B cell (primary cell): ENCODE results near the gene TBC1D21. TPM values are rescaled to one million over a fixed set of nuclear protein-coding genes. Genes with fewer than 3 reads are reported as not detected.

Source experiments
- ATAC-seq: fragments of 200-7000 bp; cut with Tn5 transposase; one replicate; pipeline ENCODE4 v1.10.0; 2021; ENCODE audit warnings: low read depth, mild to moderate bottlenecking, moderate number of reproducible peaks, moderate library complexity
- CTCF ChIA-PET: fragments of 350-600 bp; sonication (Branson Sonifier 250); formaldehyde crosslinking; loops from one replicate; lab custom pipeline; 2021; ENCODE audit warnings: antibody characterized with exemption, inconsistent platforms; lab: Charles Lee
- POLR2A ChIA-PET: fragments of 350-600 bp; sonication (Branson Sonifier 250); formaldehyde crosslinking; loops from one replicate; lab custom pipeline; 2021; ENCODE audit warnings: antibody characterized with exemption; lab: Charles Lee
- DNase-seq: peaks from one replicate; pipeline ENCODE4 v3.0.0; 2013
- H2AFZ ChIP-seq: 2 replicates; pipeline ENCODE4 v1.6.1; 2012; ENCODE audit warnings: mild to moderate bottlenecking, low read depth, low read length; ENCODE audit not compliant: insufficient read depth, poor library complexity, severe bottlenecking
- H3K27ac ChIP-seq, 2 donors: 1 replicate in 1 of 2; 2 replicates in 1 of 2; pipeline ENCODE4 v1.5.1; 2012 to 2013; ENCODE audit warnings: low read length in 2 of 2, mild to moderate bottlenecking in 2 of 2, moderate library complexity in 1 of 2
- H3K27me3 ChIP-seq, 4 experiments: fragments of 200-600 bp in 1 of 4; sonication (generic) in 1 of 4; replicated peaks in 1 of 4; 1 replicate in 2 of 4; 2 replicates in 2 of 4; pipeline versions ENCODE4 v1.6.1 to v1.7.0; 2013 to 2016; ENCODE audit warnings: low read length in 3 of 4, mild to moderate bottlenecking in 2 of 4, mixed read lengths in 1 of 4, moderate library complexity in 1 of 4; ENCODE audit not compliant: insufficient read depth in 4 of 4, control insufficient read depth in 3 of 4; ENCODE audit errors: control extremely low read depth in 1 of 4
- H3K36me3 ChIP-seq, 2 experiments: replicated peaks in 1 of 2; 1 replicate in 1 of 2; 2 replicates in 1 of 2; pipeline versions ENCODE4 v1.6.1 to v1.7.1; 2013; ENCODE audit warnings: low read length in 1 of 2; ENCODE audit not compliant: insufficient read depth in 2 of 2, control insufficient read depth in 1 of 2; ENCODE audit errors: control extremely low read depth in 1 of 2, extremely low read depth in 1 of 2
- H3K4me1 ChIP-seq, 2 donors: fragments of 200-600 bp in 1 of 2; sonication (generic) in 1 of 2; 1 replicate in 1 of 2; 2 replicates in 1 of 2; pipeline versions ENCODE4 v1.5.1 to v1.6.1; 2013 to 2017; ENCODE audit warnings: low read length in 2 of 2; ENCODE audit not compliant: control insufficient read depth in 2 of 2, insufficient read depth in 2 of 2
- H3K4me2 ChIP-seq: replicated peaks from 2 replicates; pipeline ENCODE3; 2012; ENCODE audit warnings: mild to moderate bottlenecking, low read depth, low read length; ENCODE audit not compliant: poor library complexity, severe bottlenecking
- H3K4me3 ChIP-seq, 5 experiments: fragments of 200-600 bp in 1 of 5; sonication (generic) in 1 of 5; 1 replicate in 3 of 5; 2 replicates in 2 of 5; pipeline versions ENCODE4 v1.5.1 to v1.7.0; 2011 to 2016; ENCODE audit warnings: low read length in 4 of 5, mild to moderate bottlenecking in 4 of 5, low read depth in 2 of 5, control low read depth in 1 of 5, moderate library complexity in 1 of 5; ENCODE audit not compliant: insufficient read depth in 1 of 5; ENCODE audit errors: control extremely low read depth in 1 of 5, extremely low read depth in 1 of 5
- H3K79me2 ChIP-seq: fragments of 200-600 bp; sonication (generic); one replicate; pipeline ENCODE4 v1.6.0; 2016; ENCODE audit warnings: low read length; ENCODE audit not compliant: control insufficient read depth, insufficient read depth
- H3K9ac ChIP-seq: fragments of 200-600 bp; sonication (generic); 2 replicates; pipeline ENCODE4 v1.6.1; 2017; ENCODE audit warnings: mild to moderate bottlenecking, low read length, moderate library complexity
- H3K9me3 ChIP-seq, 3 donors: one replicate each; pipeline versions ENCODE4 v1.6.1 to v1.7.1; 2013; ENCODE audit warnings: low read length in 2 of 3; ENCODE audit not compliant: control insufficient read depth in 2 of 3, insufficient read depth in 1 of 3; ENCODE audit errors: control extremely low read depth in 1 of 3
- H4K20me1 ChIP-seq: 2 replicates; pipeline ENCODE4 v1.6.0; 2012; ENCODE audit warnings: mild to moderate bottlenecking, low read length; ENCODE audit not compliant: insufficient read depth, control insufficient read depth, poor library complexity, severe bottlenecking
- H3K27ac Mint-ChIP-seq: one replicate; pipeline ENCODE4 v1.8.0; 2021; ENCODE audit warnings: mixed read lengths
- H3K27me3 Mint-ChIP-seq: one replicate; pipeline ENCODE4 v1.8.0; 2021; ENCODE audit warnings: mixed read lengths
- H3K4me1 Mint-ChIP-seq: one replicate; pipeline ENCODE4 v1.8.0; 2021; ENCODE audit warnings: mixed read lengths
- H3K4me3 Mint-ChIP-seq: one replicate; pipeline ENCODE4 v1.8.0; 2021; ENCODE audit warnings: mixed read lengths
- H3K9me3 Mint-ChIP-seq: one replicate; pipeline ENCODE4 v1.8.0; 2022; ENCODE audit warnings: mixed read lengths; ENCODE audit not compliant: insufficient read depth
- EZH2 ChIP-seq: IDR thresholded peaks from 2 replicates; pipeline ENCODE4 v1.6.1; 2012; ENCODE audit warnings: borderline replicate concordance, low read depth, mild to moderate bottlenecking, moderate library complexity, low read length; ENCODE audit not compliant: insufficient read depth, poor library complexity, severe bottlenecking
- WGBS: methylation state at CpG from one replicate; pipeline ENCODE4 v1.1.5; 2013; ENCODE audit warnings: missing lambda C conversion rate; ENCODE audit not compliant: insufficient coverage; 5-methylcytosine and 5-hydroxymethylcytosine counted together
- intact Hi-C: fragments of 100-400 bp; cut with micrococcal nuclease; formaldehyde crosslinking; loops from one replicate; pipeline ENCODE4 v1.10.0; 2022
- polyA plus RNA-seq: library from polyadenylated mRNA; depleted of rRNA; stranded (reverse); fragments of >200 nt; gene quantifications from 2 replicates; pipeline ENCODE4 v1.2.3, GENCODE V29; 2012
- total RNA-seq, 2 donors: library from RNA; stranded (reverse); fragments of 120-200 nt in 1 of 2; gene quantifications; 1 replicate in 1 of 2; 2 replicates in 1 of 2; pipeline versions ENCODE4 v1.2.3 to v1.2.4, GENCODE V29; 2013 to 2022
- TF ChIP-seq, protein P1 (sequence below): fragments of 200-600 bp; IDR thresholded peaks from one replicate; pipeline ENCODE4 v1.8.0; 2022; ENCODE audit warnings: antibody characterized with exemption, mild to moderate bottlenecking

Gene TBC1D21
- total and polyA plus RNA-seq, 2 donors (not counting 1 experiment from before 2014, with no cell fraction given), result not detected

- no peak overlapping the region for H3K4me3 Mint-ChIP-seq
- peaks cover 57% of the 10 kb centered on the region for H3K27me3 Mint-ChIP-seq
- ATAC-seq (no peak), DNase-seq (no peak)
- ChIA-PET CTCF (no interaction called here), POLR2A (no interaction called here)
- H3K4me3 ChIP-seq, result no peak overlapping the region
- intact Hi-C loops, result no loop called here
- H3K4me2 ChIP-seq, result no peak overlapping the region
- no peaks in the 10 kb centered on the region for H3K9me3 ChIP-seq
- no peaks in the 10 kb centered on the region for H3K9me3 Mint-ChIP-seq
- no peak overlapping the region for H3K27ac Mint-ChIP-seq
- H3K27me3 ChIP-seq, result peaks cover 0 to 20% (median 7%) of the 10 kb centered on the region in 4 experiments
- H2AFZ ChIP-seq, result no peak overlapping the region
- no peak overlapping the region for H3K9ac ChIP-seq
- H3K79me2 ChIP-seq, result no peaks in the 10 kb centered on the region
- 90% methylated on average over 6 of the region's 6 CpGs for WGBS
- H3K36me3 ChIP-seq, result no peaks in the 10 kb centered on the region
- H3K4me1 ChIP-seq, result no peaks in the 10 kb centered on the region
- H3K27ac ChIP-seq, result no peak overlapping the region
- no peaks in the 10 kb centered on the region for H3K4me1 Mint-ChIP-seq
- H4K20me1 ChIP-seq, result no peaks in the 10 kb centered on the region
- TF ChIP-seq, protein P1, sequence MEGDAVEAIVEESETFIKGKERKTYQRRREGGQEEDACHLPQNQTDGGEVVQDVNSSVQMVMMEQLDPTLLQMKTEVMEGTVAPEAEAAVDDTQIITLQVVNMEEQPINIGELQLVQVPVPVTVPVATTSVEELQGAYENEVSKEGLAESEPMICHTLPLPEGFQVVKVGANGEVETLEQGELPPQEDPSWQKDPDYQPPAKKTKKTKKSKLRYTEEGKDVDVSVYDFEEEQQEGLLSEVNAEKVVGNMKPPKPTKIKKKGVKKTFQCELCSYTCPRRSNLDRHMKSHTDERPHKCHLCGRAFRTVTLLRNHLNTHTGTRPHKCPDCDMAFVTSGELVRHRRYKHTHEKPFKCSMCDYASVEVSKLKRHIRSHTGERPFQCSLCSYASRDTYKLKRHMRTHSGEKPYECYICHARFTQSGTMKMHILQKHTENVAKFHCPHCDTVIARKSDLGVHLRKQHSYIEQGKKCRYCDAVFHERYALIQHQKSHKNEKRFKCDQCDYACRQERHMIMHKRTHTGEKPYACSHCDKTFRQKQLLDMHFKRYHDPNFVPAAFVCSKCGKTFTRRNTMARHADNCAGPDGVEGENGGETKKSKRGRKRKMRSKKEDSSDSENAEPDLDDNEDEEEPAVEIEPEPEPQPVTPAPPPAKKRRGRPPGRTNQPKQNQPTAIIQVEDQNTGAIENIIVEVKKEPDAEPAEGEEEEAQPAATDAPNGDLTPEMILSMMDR, result no peak
- TF ChIP-seq EZH2, result no peak
These were observed 15.3 kb upstream of the TBC1D21 start for GRCh38 chr15:73858062-73858461.

GRCh38 chr15:73862276-73862675 is 11.1 kb upstream of the TBC1D21 start:
- Mint-ChIP-seq H3K27me3 (peaks cover 47% of the 10 kb centered on the region), H3K4me1 (no peaks in the 10 kb centered on the region), H3K4me3 (no peak overlapping the region), H3K9me3 (no peaks in the 10 kb centered on the region), H3K27ac (no peak overlapping the region)
- POLR2A ChIA-PET, result no interaction called here
- ATAC-seq, result no peak
- Histone ChIP-seq H3K4me2 (no peak overlapping the region), H4K20me1 (no peaks in the 10 kb centered on the region), H2AFZ (no peak overlapping the region), H3K27me3 (peaks cover 0 to 15% (median 3%) of the 10 kb centered on the region in 4 experiments), H3K79me2 (no peaks in the 10 kb centered on the region), H3K27ac (no peak overlapping the region), H3K9me3 (peaks cover 0 to 3% (median 0%) of the 10 kb centered on the region in 3 donors), H3K4me1 (no peaks in the 10 kb centered on the region), H3K36me3 (no peaks in the 10 kb centered on the region), H3K9ac (no peak overlapping the region), H3K4me3 (no peak overlapping the region)
- DNase-seq, result no peak
- WGBS, result 28% methylated on average over 6 of the region's 6 CpGs
- TF ChIP-seq, protein P1, result no peak
- no peak for TF ChIP-seq EZH2
- intact Hi-C loops, result no loop called here
- CTCF ChIA-PET, result no interaction called here
